ENCODE results near the gene DCBLD2. TPM values are rescaled to one million over a fixed set of nuclear protein-coding genes. Genes with fewer than 3 reads are reported as not detected.
A peak's percentile ranks its signal among the peaks of the same experiment; 100 is the strongest.

DCBLD2 gene
- total and polyA plus RNA-seq, 2 of the 13 experiments (the other 11 are each of a cell fraction or from before 2014, with no cell fraction given) = 43.8 to 56.9 TPM

DNA sequence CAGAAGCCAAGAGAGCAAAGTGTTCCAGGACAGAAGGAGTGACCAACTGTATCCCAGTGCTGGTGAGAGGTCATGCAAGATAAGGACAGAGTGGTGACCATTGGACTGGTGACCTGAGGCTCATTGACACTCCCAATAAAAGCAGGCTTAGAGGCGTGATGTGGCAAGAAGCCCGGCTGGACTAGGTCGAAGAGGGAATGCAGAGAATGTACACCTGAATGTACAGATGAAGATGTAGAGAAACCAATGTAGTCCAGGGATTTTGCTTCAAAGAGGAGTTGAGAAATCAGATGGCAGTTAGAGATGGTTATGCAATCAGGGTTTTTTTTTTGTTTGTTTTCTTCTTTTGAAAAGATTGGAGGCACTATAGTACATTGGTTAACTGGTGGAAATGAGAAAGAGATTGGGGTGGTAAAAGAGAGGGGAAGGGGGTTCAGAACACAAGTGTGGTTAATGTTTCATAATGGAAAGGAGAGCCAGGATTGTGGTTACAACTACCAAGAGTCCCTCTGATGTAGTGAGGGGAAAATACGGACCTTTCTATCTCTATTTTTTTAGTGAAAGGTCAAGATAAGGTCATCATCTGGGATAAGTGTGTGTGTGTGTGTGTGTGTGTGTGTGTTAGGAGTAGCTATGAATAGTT, 115.0 kb downstream of the DCBLD2 start (continued):
- TF ChIP-seq, protein P1, sequence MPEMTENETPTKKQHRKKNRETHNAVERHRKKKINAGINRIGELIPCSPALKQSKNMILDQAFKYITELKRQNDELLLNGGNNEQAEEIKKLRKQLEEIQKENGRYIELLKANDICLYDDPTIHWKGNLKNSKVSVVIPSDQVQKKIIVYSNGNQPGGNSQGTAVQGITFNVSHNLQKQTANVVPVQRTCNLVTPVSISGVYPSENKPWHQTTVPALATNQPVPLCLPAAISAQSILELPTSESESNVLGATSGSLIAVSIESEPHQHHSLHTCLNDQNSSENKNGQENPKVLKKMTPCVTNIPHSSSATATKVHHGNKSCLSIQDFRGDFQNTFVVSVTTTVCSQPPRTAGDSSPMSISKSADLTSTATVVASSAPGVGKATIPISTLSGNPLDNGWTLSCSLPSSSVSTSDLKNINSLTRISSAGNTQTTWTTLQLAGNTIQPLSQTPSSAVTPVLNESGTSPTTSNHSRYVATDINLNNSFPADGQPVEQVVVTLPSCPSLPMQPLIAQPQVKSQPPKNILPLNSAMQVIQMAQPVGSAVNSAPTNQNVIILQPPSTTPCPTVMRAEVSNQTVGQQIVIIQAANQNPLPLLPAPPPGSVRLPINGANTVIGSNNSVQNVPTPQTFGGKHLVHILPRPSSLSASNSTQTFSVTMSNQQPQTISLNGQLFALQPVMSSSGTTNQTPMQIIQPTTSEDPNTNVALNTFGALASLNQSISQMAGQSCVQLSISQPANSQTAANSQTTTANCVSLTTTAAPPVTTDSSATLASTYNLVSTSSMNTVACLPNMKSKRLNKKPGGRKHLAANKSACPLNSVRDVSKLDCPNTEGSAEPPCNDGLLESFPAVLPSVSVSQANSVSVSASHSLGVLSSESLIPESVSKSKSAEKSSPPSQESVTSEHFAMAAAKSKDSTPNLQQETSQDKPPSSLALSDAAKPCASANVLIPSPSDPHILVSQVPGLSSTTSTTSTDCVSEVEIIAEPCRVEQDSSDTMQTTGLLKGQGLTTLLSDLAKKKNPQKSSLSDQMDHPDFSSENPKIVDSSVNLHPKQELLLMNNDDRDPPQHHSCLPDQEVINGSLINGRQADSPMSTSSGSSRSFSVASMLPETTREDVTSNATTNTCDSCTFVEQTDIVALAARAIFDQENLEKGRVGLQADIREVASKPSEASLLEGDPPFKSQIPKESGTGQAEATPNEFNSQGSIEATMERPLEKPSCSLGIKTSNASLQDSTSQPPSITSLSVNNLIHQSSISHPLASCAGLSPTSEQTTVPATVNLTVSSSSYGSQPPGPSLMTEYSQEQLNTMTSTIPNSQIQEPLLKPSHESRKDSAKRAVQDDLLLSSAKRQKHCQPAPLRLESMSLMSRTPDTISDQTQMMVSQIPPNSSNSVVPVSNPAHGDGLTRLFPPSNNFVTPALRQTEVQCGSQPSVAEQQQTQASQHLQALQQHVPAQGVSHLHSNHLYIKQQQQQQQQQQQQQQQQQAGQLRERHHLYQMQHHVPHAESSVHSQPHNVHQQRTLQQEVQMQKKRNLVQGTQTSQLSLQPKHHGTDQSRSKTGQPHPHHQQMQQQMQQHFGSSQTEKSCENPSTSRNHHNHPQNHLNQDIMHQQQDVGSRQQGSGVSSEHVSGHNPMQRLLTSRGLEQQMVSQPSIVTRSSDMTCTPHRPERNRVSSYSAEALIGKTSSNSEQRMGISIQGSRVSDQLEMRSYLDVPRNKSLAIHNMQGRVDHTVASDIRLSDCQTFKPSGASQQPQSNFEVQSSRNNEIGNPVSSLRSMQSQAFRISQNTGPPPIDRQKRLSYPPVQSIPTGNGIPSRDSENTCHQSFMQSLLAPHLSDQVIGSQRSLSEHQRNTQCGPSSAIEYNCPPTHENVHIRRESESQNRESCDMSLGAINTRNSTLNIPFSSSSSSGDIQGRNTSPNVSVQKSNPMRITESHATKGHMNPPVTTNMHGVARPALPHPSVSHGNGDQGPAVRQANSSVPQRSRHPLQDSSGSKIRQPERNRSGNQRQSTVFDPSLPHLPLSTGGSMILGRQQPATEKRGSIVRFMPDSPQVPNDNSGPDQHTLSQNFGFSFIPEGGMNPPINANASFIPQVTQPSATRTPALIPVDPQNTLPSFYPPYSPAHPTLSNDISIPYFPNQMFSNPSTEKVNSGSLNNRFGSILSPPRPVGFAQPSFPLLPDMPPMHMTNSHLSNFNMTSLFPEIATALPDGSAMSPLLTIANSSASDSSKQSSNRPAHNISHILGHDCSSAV (CRISPR knock-in tag; IDR thresholded peaks at IDR 0.05; ENCODE audit: borderline replicate concordance) = no peak
- TF ChIP-seq NR2F1 (CRISPR knock-in tag; IDR thresholded peaks at IDR 0.05) (peak in 1 of 2 experiments; percentile 36; a peak in 1 of 4 replicates), KLF12 (CRISPR knock-in tag; IDR thresholded peaks at IDR 0.05; ENCODE audit: borderline replicate concordance) (no peak), HNRNPLL (IDR thresholded peaks at IDR 0.05; ENCODE audit: low read depth, low read length, poor library complexity, severe bottlenecking) (no peak), SMYD3 (CRISPR knock-in tag; IDR thresholded peaks at IDR 0.05) (no peak), ARNT2 (CRISPR knock-in tag; IDR thresholded peaks at IDR 0.05; ENCODE audit: low read depth) (0 out of 2 replicates have a peak, but pooled peaks have one; percentile 23), RARG (CRISPR knock-in tag; IDR thresholded peaks at IDR 0.05; ENCODE audit: low read depth) (no peak), ARHGAP35 (CRISPR knock-in tag; IDR thresholded peaks at IDR 0.05; ENCODE audit: borderline replicate concordance) (no peak)
- TF ChIP-seq, protein P2, sequence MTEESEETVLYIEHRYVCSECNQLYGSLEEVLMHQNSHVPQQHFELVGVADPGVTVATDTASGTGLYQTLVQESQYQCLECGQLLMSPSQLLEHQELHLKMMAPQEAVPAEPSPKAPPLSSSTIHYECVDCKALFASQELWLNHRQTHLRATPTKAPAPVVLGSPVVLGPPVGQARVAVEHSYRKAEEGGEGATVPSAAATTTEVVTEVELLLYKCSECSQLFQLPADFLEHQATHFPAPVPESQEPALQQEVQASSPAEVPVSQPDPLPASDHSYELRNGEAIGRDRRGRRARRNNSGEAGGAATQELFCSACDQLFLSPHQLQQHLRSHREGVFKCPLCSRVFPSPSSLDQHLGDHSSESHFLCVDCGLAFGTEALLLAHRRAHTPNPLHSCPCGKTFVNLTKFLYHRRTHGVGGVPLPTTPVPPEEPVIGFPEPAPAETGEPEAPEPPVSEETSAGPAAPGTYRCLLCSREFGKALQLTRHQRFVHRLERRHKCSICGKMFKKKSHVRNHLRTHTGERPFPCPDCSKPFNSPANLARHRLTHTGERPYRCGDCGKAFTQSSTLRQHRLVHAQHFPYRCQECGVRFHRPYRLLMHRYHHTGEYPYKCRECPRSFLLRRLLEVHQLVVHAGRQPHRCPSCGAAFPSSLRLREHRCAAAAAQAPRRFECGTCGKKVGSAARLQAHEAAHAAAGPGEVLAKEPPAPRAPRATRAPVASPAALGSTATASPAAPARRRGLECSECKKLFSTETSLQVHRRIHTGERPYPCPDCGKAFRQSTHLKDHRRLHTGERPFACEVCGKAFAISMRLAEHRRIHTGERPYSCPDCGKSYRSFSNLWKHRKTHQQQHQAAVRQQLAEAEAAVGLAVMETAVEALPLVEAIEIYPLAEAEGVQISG (CRISPR knock-in tag; IDR thresholded peaks at IDR 0.05) = peak; percentile 63; the same call in 1 of the 2 replicates
- TF ChIP-seq, protein P3, sequence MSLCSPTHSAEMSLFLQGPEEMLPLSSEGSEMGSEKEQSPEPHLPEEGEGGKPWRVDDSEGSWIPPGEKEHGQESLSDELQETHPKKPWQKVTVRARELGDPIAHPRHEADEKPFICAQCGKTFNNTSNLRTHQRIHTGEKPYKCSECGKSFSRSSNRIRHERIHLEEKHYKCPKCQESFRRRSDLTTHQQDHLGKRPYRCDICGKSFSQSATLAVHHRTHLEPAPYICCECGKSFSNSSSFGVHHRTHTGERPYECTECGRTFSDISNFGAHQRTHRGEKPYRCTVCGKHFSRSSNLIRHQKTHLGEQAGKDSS (CRISPR knock-in tag; IDR thresholded peaks at IDR 0.05; ENCODE audit: borderline replicate concordance, low read depth) = no peak
- TF ChIP-seq, protein P4, sequence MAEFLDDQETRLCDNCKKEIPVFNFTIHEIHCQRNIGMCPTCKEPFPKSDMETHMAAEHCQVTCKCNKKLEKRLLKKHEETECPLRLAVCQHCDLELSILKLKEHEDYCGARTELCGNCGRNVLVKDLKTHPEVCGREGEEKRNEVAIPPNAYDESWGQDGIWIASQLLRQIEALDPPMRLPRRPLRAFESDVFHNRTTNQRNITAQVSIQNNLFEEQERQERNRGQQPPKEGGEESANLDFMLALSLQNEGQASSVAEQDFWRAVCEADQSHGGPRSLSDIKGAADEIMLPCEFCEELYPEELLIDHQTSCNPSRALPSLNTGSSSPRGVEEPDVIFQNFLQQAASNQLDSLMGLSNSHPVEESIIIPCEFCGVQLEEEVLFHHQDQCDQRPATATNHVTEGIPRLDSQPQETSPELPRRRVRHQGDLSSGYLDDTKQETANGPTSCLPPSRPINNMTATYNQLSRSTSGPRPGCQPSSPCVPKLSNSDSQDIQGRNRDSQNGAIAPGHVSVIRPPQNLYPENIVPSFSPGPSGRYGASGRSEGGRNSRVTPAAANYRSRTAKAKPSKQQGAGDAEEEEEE (CRISPR knock-in tag; IDR thresholded peaks at IDR 0.05; ENCODE audit: borderline replicate concordance) = no peak

All from HepG2 (cell line).